ENCODE measurements around the gene KRTAP24-1. TPM values are rescaled to one million over a fixed set of nuclear protein-coding genes. Genes with fewer than 3 reads are reported as not detected.

Gene KRTAP24-1
- total RNA-seq, 2 donors from 2014 or later = not detected

- Histone ChIP-seq H3K9me3 (no peaks in the 10 kb centered on the region), H3K4me3 (no peak overlapping the region), H3K36me3 (replicated peaks in 1 of 2; ENCODE audit: insufficient read depth in 1 of 2, low read depth in 2 of 2) (no peaks in the 10 kb centered on the region), H3K4me1 (no peaks in the 10 kb centered on the region), H3K27me3 (no peaks in the 10 kb centered on the region), H3K27ac (no peak overlapping the region)
- TF ChIP-seq POLR2A (IDR thresholded peaks at IDR 0.05) (no peak), CTCF (IDR thresholded peaks at IDR 0.05) (no peak)
- ATAC-seq (no peak), DNase-seq (no peak)
- intact Hi-C loops (cut with DNase I) = no loop called here
- 41 to 51% methylated on average over 3 of the region's 3 CpGs for WGBS, 2 donors
Measured at GRCh38 chr21:30234050-30234449, 48.7 kb downstream of the KRTAP24-1 start.

- TF ChIP-seq CTCF (IDR thresholded peaks at IDR 0.05) (no peak), POLR2A (IDR thresholded peaks at IDR 0.05) (no peak)
- WGBS, 2 donors = 64 to 67% methylated on average over 2 of the region's 2 CpGs
- no peak for DNase-seq
Measured at GRCh38 chr21:30233228-30234020, 49.3 kb downstream of the KRTAP24-1 start.

GRCh38 chr21:30232011-30232410 is 50.7 kb downstream of the KRTAP24-1 start:
- ATAC-seq = no peak
- Histone ChIP-seq H3K27ac (no peak overlapping the region), H3K36me3 (replicated peaks in 1 of 2; ENCODE audit: insufficient read depth in 1 of 2, low read depth in 2 of 2) (no peaks in the 10 kb centered on the region), H3K4me1 (peaks cover 9% of the 10 kb centered on the region), H3K9me3 (no peaks in the 10 kb centered on the region), H3K27me3 (no peaks in the 10 kb centered on the region), H3K4me3 (no peak overlapping the region)
- no peak for DNase-seq
- TF ChIP-seq POLR2A (IDR thresholded peaks at IDR 0.05) (no peak), CTCF (IDR thresholded peaks at IDR 0.05) (no peak)
- intact Hi-C loops (cut with DNase I) = no loop called here
- 94 to 96% methylated on average over 1 of the region's 1 CpG for WGBS, 2 donors

More at GRCh38 chr21:30233228-30234020, 49.3 kb downstream of the KRTAP24-1 start:
- H3K27me3 ChIP-seq = no peaks in the 10 kb centered on the region
- no peak overlapping the region for H3K27ac ChIP-seq
- intact Hi-C loops (cut with DNase I) = no loop called here
- H3K9me3 ChIP-seq = no peaks in the 10 kb centered on the region
- no peak overlapping the region for H3K4me3 ChIP-seq
- no peaks in the 10 kb centered on the region for H3K4me1 ChIP-seq
- no peak for ATAC-seq
- no peaks in the 10 kb centered on the region for H3K36me3 ChIP-seq (replicated peaks in 1 of 2; ENCODE audit: insufficient read depth in 1 of 2, low read depth in 2 of 2)

Other genes with a start within 250 kb of the KRTAP24-1 start
- gene CLDN17, start 116.1 kb downstream of the KRTAP24-1 start, total RNA-seq = not detected
- gene CLDN8, start 66.9 kb downstream of the KRTAP24-1 start, total RNA-seq = under 1 TPM in 1 of 2 donors, not detected in 1; 0.66 TPM
- gene KRTAP25-1, start 6.6 kb upstream of the KRTAP24-1 start, total RNA-seq = not detected
- gene KRTAP26-1, start 37.4 kb upstream of the KRTAP24-1 start, total RNA-seq = not detected
- gene KRTAP27-1, start 54.7 kb upstream of the KRTAP24-1 start, total RNA-seq = not detected
- not detected for gene KRTAP23-1, start 65.7 kb upstream of the KRTAP24-1 start, total RNA-seq
- gene KRTAP13-2, start 89.3 kb upstream of the KRTAP24-1 start, total RNA-seq = not detected
- not detected for gene KRTAP13-1, start 113.1 kb upstream of the KRTAP24-1 start, total RNA-seq
- not detected for gene KRTAP13-3, start 143.0 kb upstream of the KRTAP24-1 start, total RNA-seq
- not detected for gene KRTAP13-4, start 147.3 kb upstream of the KRTAP24-1 start, total RNA-seq
- not detected for gene KRTAP15-1, start 157.3 kb upstream of the KRTAP24-1 start, total RNA-seq
- gene KRTAP19-1, start 197.4 kb upstream of the KRTAP24-1 start, total RNA-seq = not detected
- not detected for gene KRTAP19-2, start 204.5 kb upstream of the KRTAP24-1 start, total RNA-seq
- not detected for gene KRTAP19-3, start 209.1 kb upstream of the KRTAP24-1 start, total RNA-seq
- gene KRTAP19-4, start 214.2 kb upstream of the KRTAP24-1 start, total RNA-seq = not detected
- not detected for gene KRTAP19-5, start 219.2 kb upstream of the KRTAP24-1 start, total RNA-seq